ENCODE measurements around the gene KCNAB1.
"Not testable (repeated sequence)": the region's sequence is repeated elsewhere in the genome, so short reads cannot be mapped to it uniquely, and the experiment has no call there.

The KCNAB1 gene

DNA sequence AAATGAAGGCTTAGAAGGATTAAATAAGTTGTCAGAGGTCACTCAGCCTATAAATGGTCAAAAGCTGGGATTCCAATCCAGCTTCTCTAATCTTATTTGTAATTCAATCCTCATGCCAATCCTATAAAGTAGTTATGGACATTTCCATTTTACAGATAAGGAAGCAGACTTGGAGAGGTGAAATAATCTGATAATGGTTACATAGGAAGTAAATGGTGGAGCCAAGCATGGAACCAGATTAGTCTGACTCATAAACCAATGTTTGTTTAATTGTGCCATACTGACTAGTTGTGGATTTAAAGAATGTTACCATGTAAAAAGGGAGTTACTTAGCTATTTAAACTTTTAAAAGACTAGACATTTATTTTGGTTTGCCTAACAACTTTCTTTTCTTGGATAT, 59.7 kb downstream of the KCNAB1 start:
- DNase-seq, result no peak

DNA sequence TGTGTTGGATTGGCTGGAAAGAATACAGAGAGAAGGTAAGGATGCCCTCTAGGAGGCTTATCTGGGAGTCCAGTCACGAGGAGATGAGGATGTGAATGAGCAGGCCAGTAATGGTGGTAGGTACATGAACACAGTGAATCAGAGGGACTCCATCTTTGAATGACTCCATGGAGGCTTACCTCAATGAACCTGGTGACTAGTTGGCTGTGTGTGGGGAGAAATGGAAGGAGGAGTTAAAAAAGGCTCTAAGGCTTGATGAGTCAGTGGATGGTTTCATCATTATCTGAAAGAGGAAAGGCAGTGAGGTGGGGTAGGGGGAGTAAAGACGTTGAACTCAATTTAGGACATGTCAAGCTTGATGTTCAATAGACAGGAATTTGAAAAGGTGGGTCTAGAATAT, 61.1 kb downstream of the KCNAB1 start:
- no peak for DNase-seq

DNA sequence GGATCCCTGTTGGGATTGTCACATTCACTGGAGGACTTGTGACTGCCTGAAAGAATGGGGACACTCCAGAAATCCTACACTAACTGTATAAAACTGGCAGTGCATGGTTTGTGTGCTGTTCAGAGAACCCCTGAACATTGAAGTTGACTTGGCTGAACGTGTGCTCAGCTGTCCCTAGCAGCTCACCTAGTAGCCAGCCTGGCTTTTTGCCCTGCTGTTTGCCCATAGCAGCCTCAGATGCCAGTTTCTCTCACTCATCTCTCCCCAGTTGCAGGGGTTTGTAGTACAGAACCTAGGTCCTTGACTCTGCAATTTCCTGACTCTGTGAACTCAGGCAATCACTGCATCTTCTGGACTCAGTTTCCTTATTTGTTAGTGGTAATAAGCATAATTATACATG, 63.0 kb downstream of the KCNAB1 start:
- no peak for DNase-seq

DNA sequence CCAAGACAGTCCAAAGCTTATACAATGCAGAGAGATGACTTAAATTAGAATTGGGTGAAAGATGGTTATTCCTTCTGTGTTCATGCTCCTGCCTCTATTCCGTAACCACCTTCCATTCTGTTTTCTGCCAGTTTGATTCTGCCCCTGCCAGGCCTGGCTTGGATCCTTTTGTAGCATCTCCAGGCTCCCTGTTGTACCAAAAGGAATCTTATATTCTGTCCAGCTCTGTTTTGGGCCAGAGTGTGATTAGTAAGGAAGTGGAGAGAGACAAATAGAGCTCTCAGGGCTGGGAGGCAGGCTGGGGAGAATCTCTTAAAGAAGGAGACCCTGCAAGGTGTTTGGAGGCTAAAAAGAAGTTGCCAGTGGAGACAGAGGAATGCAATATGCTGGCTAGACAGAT, 63.8 kb downstream of the KCNAB1 start:
- DNase-seq, result no peak

DNA sequence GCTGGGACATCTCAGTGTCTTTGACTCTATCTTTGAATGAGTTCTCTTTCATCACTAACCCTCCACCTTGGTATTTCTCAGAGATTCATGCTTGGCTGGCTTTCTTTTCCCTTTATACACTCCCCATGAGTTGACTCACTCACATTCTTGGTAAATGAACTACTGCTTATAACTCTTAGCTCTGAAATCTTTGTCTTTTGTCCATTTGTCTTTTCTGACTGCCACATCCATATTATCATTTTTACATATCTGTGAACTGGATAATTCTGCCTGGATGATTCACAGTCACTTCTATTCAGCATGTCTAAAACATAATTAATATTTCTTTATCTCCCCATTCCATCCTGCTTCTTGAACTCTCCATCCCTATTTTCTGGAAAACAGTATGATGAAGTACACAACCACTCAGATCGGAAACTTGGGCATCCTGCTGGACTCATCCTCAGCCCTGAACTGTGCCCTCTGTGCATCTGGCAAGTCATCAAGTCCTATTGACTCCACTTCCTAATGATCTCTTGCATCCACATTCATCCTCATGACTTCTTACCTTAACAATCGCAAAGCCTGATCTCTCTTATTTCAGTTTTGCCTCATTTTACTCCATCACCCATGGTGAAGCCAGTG, 66.9 kb downstream of the KCNAB1 start:
- DNase-seq, result no peak

DNA sequence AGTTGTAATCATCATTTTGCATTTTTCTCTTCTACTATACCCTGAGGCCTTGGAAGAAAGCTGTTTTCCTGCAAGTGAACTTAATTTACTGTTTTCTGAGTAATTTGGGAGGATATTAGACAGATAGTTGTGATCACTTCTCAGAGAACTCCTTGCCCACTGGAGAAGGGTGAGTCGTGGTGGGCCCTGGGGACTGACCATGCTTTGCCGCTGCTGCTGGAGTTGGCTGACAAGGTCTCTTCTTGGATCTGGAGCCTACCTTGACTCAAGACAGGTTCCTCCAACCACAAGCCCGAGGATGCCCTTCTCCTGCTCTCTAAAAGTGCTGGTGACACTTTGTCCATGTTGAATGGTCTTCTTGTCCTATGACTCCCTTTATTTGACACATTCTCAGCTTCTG, 68.4 kb downstream of the KCNAB1 start:
- no peak for DNase-seq

DNA sequence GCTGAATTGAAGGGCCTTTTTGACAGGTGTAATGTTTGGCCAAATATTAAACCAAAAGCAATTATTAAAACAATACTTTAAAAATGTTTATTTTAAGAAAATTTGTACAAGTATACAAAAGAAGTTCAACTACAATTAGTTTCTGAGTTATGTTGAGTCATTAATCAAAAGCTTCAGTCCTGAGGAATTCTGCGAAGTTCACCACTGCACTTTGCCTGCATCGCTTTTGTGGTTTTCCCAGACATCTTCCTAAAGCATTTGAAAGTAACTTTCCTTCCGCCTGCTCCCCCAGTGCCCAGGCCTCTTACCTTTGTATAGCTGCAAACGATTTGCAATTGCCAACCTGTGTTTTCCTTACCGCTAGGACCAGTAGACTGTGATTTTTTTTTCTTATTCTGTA, 69.5 kb downstream of the KCNAB1 start:
- no peak for DNase-seq

DNA sequence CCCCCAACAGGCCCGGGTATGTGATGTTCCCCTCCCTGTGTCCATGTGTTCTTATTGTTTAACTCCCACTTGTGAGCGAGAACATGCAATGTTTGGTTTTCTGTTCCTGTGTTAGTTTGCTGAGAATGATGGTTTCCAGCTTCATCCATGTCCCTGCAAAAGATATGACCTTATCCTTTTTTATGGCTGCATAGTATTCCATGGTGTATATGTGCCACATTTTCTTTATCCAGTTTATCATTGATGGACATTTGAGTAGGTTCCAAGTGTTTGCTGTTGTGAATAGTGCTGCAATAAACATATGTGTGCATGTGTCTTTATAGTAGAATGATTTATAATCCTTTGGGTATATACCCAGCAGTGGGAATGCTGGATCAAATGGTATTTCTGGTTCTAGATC, 74.6 kb downstream of the KCNAB1 start:
- not testable (repeated sequence) for DNase-seq

DNA sequence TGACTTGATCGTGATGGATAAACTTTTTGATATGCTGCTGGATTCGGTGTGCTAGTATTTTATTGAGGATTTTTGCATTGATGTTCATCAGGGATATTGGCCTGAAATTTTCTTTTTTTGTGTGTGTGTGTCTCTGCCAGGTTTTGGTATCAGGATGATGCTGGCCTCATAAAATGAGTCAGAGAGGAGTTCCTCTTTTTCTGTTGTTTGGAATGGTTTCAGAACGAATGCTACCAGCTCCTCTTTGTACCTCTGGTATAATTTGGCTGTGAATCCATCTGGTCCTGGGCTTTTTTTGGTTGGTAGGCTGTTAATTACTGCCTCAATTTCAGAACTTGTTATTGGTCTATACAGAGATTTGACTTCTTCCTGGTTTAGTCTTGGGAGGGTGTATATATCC, 76.8 kb downstream of the KCNAB1 start:
- not testable (repeated sequence) for DNase-seq

DNA sequence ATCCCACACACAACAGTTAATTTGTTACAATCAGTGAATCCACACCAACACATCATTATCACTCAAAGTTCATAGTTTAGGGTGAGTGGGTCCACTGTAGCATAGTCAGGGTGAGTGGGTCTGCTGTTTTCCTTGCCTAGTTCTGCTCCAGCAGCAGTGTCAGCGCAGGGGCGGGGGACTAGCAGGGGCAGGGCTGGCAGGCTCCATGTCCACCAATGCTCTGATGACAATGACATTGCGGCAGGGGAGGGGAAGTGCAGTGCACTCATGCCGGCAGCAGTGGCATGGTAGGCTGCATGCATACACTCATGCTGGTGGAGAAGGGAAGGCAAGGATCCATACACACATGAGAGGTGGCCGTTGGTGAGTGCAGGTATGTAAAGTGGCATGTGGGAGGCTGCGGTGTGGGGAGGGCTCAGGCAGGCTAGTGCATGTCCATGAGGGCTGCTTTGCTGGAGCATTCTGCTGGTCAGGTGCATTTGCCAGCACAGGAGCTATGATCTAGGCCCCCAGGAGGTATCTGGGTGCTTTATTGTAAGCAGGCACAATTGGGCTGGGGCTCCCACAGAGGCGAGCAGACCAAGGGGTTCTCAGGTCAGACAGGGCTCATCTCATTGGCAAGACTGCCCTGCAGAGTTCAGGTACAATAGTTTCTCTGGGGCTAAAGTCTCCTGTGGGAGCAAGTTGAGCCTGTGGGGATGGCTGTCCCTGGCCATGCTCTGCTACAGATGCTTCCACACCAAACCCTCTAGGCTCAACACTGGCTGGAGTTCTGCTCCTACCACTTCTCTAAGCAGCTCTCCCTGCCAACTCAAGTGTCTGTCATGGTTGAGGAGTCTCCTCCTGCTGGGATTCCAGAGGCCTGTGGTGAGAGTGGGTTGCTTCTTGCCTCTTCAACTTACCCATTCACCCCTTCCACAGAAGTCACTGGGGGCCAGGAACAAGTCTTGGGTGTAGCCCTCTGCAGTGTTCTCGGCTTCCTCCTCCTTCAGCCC, 81.3 kb downstream of the KCNAB1 start:
- no peak for DNase-seq

DNA sequence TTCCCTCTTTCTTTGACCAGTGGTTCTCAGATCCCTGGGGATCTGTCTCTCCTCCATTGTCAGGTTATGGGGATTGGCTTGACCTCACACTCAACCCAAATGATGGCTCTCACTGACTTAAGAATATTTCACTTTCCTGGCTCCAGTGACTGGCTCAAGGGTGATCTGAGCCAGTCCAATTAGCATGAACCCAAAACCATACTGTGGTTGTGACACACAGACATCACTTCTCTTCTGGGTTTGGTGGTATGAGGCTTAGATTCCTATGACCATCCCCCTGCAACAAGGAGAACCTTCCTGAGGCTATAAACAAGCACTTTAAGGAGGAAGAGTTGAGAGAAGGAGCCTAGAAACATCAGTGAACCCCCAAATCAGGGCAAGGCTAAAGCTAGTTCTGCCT, 85.8 kb downstream of the KCNAB1 start:
- no peak for DNase-seq

DNA sequence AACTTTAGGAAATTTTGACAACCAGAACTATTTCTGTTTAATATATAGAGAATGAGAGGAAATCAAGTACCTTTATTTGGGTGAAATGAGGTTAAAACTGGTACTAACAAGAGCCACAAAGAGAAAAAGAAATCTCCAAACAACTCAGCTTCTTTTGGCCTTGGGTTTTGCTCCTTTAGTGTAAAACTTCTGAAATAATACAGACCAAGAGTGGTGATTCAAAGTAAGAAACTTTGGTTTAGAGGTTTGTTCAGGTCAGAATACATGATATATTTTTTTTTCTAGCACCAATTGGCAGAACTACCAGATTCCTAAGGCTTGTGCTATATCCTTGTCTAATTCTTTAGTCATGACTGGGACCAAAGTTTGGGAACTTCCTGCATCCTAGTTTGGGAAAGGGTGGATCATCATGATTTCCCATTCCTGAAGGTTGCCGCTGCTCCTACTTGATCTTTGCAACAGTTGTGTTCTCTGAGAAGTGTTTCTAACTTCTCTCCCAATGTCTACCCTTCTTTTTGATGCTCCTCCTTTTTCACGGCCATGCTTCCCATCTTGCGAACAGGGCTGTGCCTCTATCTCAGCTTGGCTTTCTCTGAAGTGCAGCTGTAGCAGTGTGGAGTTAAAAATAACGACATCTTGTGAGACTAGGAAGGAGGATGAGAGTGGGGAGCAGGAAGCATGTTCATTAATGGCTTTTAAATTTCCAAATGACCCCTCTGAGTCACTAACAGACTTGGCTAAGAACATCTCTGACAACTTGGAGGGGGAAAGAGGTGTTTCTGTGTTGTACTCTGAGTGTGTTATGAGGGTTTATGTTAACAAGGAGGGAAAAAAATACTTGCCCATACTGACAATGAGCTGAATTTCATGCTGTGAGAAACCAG, 87.7 kb downstream of the KCNAB1 start:
- DNase-seq, result no peak

DNA sequence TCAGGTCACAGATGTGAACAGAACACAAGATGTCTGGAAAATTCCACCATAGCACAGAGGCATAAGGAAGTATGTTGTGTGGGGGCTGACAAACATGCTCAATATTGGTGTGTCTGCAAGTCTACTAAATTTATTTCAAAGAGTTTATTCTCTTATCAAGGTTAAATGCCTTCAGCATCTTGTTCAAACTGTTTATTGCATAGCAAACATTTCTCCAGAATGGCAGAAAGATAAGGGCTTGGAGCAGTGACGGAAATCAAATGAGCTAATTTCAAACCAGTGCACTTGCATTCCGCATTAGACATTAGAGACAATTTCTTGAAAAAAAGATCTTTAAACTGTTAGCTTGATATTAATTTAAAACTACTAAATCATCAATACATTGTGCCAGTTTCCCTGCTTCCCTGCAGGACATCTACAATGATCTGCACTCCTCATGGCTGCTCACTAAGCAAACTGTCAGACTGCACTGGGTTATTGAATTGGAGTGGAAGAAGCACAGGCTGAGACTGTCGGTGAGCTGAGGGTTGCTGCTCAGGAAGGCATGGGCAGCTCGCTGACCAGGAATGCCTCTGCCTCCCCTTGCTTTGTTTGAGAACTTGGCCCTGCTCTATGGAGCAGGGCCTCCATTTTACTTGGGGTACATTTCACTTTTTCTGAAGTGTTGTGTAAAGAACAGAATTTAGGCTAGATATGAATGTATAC, 89.4 kb downstream of the KCNAB1 start:
- no peak for DNase-seq

DNA sequence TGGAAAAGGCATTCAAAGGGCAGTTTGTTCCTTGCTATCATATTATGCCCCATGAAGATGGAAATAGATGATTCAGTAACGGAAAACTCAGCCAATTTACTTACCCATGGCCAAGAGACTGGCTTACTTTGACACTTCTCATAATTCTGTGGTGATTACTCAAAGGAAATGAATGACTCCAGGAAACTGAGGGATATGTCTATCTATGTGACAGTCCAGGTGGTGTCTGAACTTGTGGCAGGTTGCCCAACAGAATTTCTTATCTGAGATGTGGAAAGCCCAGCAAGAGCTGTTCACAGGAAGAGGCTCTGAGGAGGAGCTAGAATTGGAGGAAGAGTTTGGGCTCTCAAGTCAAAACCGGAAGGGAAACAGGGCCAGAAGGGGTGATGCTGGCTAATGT, 91.2 kb downstream of the KCNAB1 start:
- no peak for DNase-seq

DNA sequence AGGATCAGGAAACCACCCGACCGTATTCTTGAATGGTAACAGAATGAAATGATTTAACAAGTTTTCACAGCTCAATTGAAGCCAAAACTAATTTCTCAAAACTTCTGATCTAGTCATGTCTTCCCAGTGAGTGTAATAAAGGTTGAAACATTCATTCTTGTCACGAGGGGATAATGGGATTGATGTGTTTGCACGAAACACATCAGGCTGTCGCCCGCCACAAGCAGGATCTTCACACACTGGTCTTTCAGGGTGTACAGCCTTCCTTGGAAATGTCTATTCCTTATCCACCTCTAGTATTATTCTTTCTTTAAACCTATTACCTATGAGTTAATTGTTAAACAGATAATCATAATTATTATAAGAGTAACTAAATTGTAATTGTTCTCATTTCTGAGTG, 94.3 kb downstream of the KCNAB1 start:
- DNase-seq, result no peak

DNA sequence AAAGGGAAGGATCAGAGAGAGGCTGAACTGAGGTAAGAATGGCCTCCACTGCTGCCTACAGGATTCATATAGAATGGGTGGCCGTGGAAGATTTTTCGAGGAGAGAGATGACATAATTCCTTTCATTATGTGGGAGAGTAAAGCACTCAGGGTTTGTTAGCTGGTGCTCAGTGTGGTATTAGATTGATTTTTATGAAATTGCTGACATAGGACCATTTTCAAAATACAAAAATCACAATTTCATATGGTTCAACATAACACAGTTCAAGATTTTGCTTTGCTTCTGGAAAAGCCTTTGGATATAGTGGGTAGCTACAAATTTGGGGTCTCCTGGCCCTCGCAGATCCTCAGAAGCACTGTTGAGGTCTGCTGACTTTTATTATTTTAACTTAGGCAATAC, 95.4 kb downstream of the KCNAB1 start:
- DNase-seq, result no peak

DNA sequence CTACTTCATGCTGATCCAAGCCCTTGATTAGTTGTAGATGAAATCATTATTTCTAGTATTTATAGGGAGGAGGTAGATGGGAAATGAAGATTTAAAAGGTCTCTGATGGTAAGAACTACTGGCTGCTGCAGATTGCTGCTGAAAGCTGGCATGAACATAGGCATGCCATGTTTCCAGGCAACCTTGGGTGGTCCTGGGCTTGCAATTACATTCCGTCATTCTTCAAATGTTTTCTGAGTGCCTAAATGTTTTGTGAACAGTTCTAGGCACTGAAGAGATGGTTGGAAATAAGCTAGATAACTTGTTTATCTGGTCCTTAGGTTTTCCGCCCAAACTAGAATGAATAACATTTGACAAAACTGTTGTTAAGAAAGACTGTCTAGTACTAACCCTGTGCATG, 95.8 kb downstream of the KCNAB1 start:
- no peak for DNase-seq

DNA sequence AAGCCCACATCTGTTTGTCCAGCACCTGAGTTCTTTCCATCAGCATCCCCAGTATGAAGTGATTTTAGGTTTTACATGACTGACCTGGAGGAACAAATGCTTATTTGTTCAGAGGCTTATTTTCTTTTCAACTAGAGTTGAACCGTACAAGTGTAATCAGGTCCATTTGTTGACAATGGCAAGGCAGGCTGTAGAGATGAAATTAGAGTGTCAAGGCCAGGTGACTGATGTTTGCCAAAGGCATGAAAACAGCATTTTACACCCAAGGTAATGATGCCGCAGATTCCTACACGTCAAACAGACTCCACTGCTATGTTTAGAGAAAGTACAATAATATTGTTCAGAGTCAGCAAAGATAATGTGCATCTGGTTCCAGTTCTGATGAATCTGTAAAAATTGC, 96.5 kb downstream of the KCNAB1 start:
- no peak for DNase-seq

DNA sequence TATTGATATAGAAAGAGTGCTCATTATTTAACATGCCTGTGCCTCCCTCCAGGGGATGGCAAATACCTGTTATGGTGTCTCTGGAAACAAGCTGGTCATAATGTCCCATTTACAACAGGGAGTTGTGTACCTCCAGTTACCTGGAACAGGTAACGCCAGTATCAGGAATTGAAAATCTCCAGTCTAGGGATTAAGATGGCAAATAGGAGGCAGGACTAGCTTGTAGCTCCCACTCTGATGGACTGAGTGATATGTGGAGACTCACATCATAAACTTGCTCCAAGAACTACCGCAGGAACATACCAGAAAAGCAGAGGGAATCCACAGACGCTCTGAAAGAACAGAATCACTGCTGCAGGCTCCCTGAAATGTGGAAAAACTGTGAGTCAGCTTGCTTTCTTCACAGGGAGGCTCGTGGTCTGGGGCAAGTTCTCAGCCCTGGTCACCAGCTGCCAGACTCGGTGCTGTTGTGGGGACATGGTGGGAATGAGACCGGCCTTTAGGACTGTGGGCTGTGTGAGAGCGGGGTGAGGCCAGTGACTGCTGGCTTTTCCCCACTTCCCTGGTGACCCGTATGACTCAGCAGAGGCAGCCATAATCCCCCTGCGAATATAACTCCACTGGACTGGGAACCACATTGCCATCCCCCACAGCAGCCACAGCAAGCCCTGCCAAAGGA, 97.4 kb downstream of the KCNAB1 start:
- DNase-seq, result no peak

DNA sequence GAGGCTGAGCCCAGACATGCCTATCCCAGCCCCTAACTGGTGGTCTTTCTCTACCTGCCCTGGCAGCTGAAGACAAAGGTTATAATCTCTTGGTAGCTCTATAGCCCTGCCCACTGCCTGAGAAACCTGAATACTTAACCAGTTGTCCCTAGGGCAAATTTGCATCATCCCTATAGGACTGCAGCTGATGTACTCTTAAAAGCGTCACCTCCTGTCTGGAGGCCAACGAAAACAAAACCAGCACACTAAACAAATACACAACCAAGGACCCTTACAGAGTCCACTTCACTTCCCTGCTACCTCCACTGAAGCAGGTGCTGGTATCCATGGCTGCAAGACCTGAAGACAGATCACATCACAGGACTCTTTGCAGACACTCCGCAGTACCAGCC, 98.0 kb downstream of the KCNAB1 start:
- no peak for DNase-seq

DNA sequence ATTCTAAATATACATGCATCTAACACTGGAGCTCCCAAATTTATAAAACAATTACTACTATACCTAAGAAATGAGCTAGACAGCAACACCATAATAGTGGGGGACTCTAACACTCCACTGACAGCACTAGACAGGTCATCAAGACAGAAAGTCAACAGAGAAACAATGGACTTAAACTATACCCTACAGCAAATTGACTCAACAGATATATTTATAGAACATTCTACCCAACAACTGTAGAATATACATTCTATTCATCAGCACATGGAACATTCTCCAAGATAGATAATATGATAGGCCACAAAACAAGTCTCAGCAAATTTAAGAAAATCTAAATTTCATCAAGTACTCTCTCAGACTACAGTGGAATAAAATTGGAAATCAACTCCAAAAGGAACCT, 102.0 kb downstream of the KCNAB1 start:
- not testable (repeated sequence) for DNase-seq

DNA sequence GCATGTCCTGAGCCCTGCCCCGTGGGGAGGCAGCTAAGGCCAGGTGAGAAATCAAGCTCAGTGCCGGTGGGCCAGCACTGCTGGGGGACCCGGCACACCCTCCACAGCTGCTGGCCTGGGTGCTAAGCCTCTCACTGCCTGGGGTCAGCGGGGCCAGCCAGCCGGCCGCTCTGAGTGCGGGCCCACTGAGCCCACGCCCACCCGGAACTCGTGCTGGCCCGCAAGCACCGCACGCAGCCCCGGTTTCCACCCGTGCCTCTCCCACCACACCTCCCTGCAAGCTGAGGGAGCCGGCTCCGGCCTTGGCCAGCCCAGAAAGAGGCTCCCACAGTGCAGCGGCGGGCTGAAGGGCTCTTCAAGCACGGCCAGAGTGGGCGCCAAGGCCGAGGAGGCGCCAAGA, 103.7 kb downstream of the KCNAB1 start:
- DNase-seq, result not testable (repeated sequence)
